IPS-18c (cell line): ENCODE measurements around the gene SULT2B1.
A peak's percentile ranks its signal among the peaks of the same experiment; 100 is the strongest.

Source experiments
- H3K4me3 ChIP-seq: 2 replicates; pipeline ENCODE4 v1.7.0; 2013; ENCODE audit warnings: low read depth, mild to moderate bottlenecking, low read length, moderate library complexity; ENCODE audit not compliant: insufficient read depth
- H3K9me3 ChIP-seq: one replicate; pipeline ENCODE4 v1.6.1; 2013; ENCODE audit warnings: mild to moderate bottlenecking, low read length, moderate library complexity; ENCODE audit not compliant: control insufficient read depth, insufficient read depth

SULT2B1 gene

DNA sequence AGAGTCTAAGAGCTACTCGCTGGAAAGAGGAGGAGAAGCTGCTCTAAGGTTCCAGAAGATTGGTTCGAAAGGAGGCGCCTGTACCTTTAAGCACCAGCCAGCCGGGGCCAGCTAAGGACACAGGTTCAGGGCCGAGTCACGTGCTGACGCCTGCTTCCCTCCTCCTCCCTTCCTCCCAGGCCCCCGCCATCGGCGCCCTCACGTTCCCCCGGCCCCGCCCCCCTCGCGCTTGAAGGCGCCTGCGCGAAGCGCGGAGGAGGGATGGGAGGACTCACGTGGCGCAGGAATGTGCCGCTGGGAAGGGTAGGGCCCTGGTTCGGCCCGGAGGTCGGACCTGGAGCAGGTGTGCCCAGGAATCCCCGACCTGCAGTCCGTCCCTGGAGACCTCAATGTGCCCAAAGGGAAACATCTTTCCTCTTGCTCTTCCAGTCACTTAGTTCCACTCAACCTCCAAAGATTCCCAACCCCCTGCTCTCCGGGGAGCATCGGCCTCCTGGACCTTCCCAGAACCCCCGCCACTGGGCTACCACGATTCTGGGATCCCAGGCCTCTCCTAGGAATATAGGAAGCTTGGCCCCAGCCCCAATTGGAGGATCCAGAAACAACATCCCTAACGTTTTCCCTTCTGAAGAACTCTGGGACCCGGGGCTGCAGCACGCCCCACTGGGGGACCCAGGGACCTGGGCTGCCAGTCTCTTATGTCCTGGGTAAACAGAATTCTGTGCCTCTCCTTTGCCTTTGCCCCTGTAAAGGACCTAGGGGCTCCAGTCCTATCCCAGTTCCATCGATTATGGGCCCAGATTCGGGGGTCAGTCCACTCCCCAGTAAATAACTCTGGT lies 82.7 kb downstream of the SULT2B1 start:
- Histone ChIP-seq H3K9me3 (no peaks in the 10 kb centered on the region), H3K4me3 (peak overlapping the region; percentile 42)

DNA sequence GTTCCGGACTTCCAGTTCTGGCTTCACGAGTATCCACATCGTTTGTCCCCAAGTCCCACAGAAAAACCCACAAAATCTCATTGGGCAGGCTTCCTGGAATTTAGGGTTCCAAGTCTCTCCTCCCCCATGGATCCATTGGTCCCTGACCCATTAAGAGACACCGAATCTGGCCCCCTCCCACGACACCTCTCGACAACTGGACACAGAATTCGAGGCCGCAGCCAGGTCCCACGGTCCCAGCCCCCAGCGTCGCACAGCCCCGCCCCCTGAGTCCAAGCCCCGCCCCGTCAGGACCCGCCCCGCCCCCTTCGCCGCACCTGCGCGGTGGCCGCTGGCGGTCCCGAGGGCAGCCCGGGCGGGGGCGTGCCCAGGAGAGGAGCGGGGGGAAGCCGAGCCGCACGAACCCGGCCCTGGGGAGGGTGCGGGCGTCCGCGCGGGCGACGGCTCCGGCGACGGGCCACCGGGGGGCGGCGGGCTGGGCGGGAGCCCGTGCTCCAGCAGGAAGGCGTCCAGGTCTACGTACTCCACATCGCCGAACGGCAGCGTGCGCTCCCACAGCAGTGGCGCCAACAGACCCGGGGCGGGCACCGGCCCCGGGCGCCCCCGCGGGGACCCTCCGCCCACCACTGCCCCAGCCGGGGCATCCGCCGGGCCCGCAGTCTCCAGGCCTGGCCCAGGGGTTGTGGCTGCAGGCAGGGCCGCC lies 83.4 kb downstream of the SULT2B1 start:
- Histone ChIP-seq H3K9me3 (no peaks in the 10 kb centered on the region), H3K4me3 (peak overlapping the region; percentile 85)

- H3K4me3 ChIP-seq: peak overlapping the region; percentile 85
- no peaks in the 10 kb centered on the region for H3K9me3 ChIP-seq
These were observed 84.2 kb downstream of the SULT2B1 start for GRCh38 chr19:48635966-48636858.

- H3K4me3 ChIP-seq: peak within 1 kb of the TSS; percentile 85
- no peaks in the 10 kb centered on the region for H3K9me3 ChIP-seq
These were observed 85.0 kb downstream of the SULT2B1 start, which contains the start of gene DBP for GRCh38 chr19:48636859-48637448. Gene DBP (minus strand): TSS chr19:48637379. CDS start chr19:48636994, 385 bp downstream.

DNA sequence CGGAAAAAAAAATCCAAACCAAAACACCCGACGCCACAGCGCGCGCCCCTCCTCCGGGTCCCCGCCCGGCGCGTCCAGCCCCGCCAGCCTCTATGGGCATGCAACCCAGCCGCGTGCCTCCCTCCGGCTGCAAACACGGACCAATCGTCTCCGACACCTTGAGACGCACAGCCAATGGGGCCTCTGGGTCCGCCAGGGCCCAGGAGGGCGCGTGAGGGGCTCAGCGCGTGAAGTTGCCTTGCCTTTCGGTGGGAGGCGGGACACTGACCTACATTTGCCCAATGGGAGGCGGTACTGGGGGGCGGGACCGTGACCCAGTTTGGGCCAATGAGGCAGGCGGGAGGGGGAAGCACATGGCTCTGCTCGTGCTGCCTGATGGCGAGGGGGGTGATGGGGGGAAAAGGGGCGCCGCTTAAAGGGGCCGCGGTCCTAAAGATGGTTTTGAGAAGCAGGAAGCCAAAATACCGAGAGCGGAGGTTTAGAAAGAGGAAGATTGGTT lies 85.5 kb downstream of the SULT2B1 start:
- Histone ChIP-seq H3K9me3 (no peaks in the 10 kb centered on the region), H3K4me3 (peak overlapping the region; percentile 85)

GRCh38 chr19:48637948-48638830 lies 86.2 kb downstream of the SULT2B1 start:
- no peaks in the 10 kb centered on the region for H3K9me3 ChIP-seq
- H3K4me3 ChIP-seq: peak overlapping the region; percentile 55

- Histone ChIP-seq H3K9me3 (no peaks in the 10 kb centered on the region), H3K4me3 (peak overlapping the region; percentile 48; the same call in 1 of the 2 replicates)
These were observed 86.9 kb downstream of the SULT2B1 start for GRCh38 chr19:48638831-48639381.

- H3K9me3 ChIP-seq: no peaks in the 10 kb centered on the region
- H3K4me3 ChIP-seq: no peak overlapping the region
These were observed 87.8 kb downstream of the SULT2B1 start for GRCh38 chr19:48639483-48640375.

- H3K9me3 ChIP-seq: no peaks in the 10 kb centered on the region
- H3K4me3 ChIP-seq: no peak overlapping the region
These were observed 89.9 kb downstream of the SULT2B1 start for GRCh38 chr19:48641850-48642249.

DNA sequence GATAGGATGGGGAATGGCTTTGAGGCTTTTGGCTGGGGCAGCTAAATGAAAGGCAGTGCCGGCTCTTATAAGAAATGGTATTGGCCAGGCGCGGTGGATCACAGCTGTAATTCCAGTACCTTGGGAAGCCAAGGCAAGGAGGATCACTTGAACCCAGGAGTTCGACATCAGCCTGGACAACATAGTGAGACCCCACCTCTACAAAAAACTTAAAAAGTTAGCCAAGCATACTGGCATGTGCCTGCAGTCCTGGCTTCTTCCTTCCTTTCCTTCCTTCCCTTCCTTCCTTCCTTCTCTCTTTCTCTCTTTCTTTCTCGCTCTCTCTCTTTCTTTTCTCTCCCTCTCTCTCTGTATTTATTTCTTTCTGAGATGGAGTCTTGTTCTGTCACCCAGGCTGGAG lies 90.9 kb downstream of the SULT2B1 start:
- Histone ChIP-seq H3K4me3 (no peak overlapping the region), H3K9me3 (no peaks in the 10 kb centered on the region)

GRCh38 chr19:48644355-48644754 lies 92.4 kb downstream of the SULT2B1 start:
- Histone ChIP-seq H3K9me3 (no peaks in the 10 kb centered on the region), H3K4me3 (peak overlapping the region; percentile 84)

DNA sequence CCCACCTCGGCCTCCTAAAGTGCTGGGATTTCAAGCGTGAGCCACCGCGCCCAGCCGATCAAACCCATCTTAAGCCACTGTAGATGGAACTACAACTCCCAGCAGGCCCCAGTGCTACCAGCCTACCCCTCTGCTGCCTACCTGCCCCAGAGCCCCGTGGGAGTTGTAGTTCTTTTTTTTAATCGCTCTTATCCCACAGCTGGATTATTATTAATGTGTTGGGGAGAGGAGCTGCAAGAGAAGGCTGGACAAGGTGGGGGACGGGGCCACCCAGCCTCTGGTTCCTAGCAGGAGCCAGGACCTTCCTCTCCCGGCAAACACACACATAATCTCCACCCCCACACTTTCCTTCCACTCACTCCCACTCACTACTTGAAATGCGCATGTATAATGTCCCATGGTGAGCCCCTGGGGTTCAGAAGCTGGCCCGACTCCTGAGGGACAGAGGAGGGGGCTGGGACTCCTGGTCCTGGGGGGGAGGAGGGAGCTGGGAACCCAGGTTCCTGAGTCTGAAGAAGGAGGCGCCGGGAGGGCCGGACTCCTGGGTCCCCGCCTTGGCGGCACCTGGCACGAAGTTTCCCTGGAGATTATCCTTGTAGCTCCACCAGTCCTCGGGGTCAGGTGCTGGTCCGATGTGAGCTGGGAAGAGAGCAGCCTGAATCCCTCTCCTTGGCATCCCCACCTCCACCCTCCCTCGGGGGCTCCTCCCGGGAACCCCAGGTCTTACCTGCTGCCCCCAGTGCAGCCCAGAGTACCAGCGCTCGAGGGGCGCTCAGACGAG lies 93.1 kb downstream of the SULT2B1 start:
- H3K4me3 ChIP-seq: peak overlapping the region; percentile 84

GRCh38 chr19:48645620-48646000 lies 93.6 kb downstream of the SULT2B1 start:
- Histone ChIP-seq H3K4me3 (peak overlapping the region; percentile 84), H3K9me3 (no peaks in the 10 kb centered on the region)

More for the DNA sequence above, 93.1 kb downstream of the SULT2B1 start:
- H3K9me3 ChIP-seq: no peaks in the 10 kb centered on the region

DNA sequence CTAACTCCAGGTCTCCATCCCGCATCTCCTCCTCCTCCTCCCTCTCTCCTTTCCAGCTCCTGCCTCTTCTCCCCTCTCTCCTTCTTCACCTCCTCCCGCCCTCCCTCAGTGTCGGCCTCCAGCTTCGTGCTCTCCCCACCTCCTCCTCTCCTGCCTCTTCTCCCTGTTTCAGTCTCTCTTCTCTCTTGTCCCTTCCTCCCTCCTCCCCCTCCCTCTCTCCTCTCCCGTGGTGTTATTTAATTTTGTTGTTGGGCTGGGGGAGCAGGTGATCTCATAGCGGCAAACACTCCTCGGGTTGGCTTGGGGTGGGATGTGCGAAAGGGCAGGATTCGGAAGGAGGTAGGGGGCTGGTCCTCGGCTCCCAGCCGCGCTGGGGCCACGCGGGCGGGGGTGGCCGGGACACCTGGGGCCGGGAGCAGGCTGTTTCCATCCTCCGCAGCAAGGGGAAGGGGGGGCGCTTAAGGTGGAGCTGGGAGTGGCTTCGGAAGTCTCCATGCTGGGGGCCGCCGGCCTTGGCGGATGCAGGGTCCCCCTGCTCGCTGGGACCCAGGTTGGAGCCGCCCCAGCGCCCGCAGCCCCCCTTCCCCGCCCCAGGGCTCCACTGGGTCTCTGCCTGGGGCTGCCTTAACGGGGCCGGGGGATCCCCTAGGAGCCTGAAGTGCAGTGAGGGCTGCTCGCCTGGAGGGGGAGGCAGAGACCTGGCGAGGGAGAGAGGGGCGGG lies 94.2 kb downstream of the SULT2B1 start, which contains the start of gene CA11:
TSS of gene CA11 (minus strand) at position 187 of the 721 bp plus-strand sequence. CDS start 555 bp downstream, outside the sequence.
- Histone ChIP-seq H3K9me3 (no peaks in the 10 kb centered on the region), H3K4me3 (peak within 1 kb of the TSS; percentile 84)
